ENCODE data around the gene VCPKMT. TPM values are rescaled to one million over a fixed set of nuclear protein-coding genes. Genes with fewer than 3 reads are reported as not detected.
A peak's percentile ranks its signal among the peaks of the same experiment; 100 is the strongest.

The VCPKMT gene
- total RNA-seq, 1 experiment from 2014 or later: 9.7 TPM

- H3K4me1 Mint-ChIP-seq (ENCODE audit: low read depth, unreplicated experiment): peaks cover 37% of the 10 kb centered on the region
- H3K9me3 Mint-ChIP-seq (ENCODE audit: unreplicated experiment): no peaks in the 10 kb centered on the region
- no peak for DNase-seq
- H3K36me3 Mint-ChIP-seq (ENCODE audit: insufficient read depth, unreplicated experiment): peaks cover 18% of the 10 kb centered on the region
- intact Hi-C loops (cut with micrococcal nuclease; ENCODE audit: unreplicated experiment): loop anchor here (2.0 kb wide), 1 partner anchor 50 kb away; no protein-coding TSS in a partner anchor
- POLR2A ChIA-PET: no interaction called here
- Histone ChIP-seq H3K36me3 (ENCODE audit: control insufficient read depth, insufficient read depth, low read length) (no peaks in the 10 kb centered on the region), H3K4me1 (peaks cover 50% of the 10 kb centered on the region), H3K9me3 (no peaks in the 10 kb centered on the region), H3K4me3 (ENCODE audit: low read depth, low read length) (no peak overlapping the region), H3K27me3 (replicated peaks; ENCODE audit: control insufficient read depth, insufficient read depth, low read length) (no peaks in the 10 kb centered on the region)
- no peak overlapping the region for H3K4me3 Mint-ChIP-seq (ENCODE audit: unreplicated experiment)
- CTCF ChIA-PET: no interaction called here
- BruUV-seq (replicated peaks): no TSS peak
- no peaks in the 10 kb centered on the region for H3K27me3 Mint-ChIP-seq (ENCODE audit: insufficient read depth, unreplicated experiment)
- no peak overlapping the region for H3K27ac Mint-ChIP-seq (ENCODE audit: unreplicated experiment)
- TF ChIP-seq CTCF (IDR thresholded peaks at IDR 0.05; ENCODE audit: insufficient read depth in 1 of 2, low read depth in 1 of 2, low read length in 1 of 2, severe bottlenecking in 1 of 2, unreplicated experiment in 1 of 2): no peak
Measured at GRCh38 chr14:50068496-50068895, 47.9 kb downstream of the VCPKMT start.

- POLR2A ChIA-PET: no interaction called here
Measured at GRCh38 chr14:50067723-50068495, 48.5 kb downstream of the VCPKMT start.

GRCh38 chr14:50065583-50065982 lies 50.8 kb downstream of the VCPKMT start:
- no peaks in the 10 kb centered on the region for H3K27me3 ChIP-seq (replicated peaks; ENCODE audit: control insufficient read depth, insufficient read depth, low read length)
- no TSS peak for BruUV-seq (replicated peaks)
- CTCF ChIA-PET: no interaction called here
- no peaks in the 10 kb centered on the region for H3K36me3 ChIP-seq (ENCODE audit: control insufficient read depth, insufficient read depth, low read length)
- POLR2A ChIA-PET: no interaction called here
- no peak overlapping the region for H3K4me3 Mint-ChIP-seq (ENCODE audit: unreplicated experiment)
- no peak overlapping the region for H3K4me3 ChIP-seq (ENCODE audit: low read depth, low read length)
- peaks cover 9% of the 10 kb centered on the region for H3K36me3 Mint-ChIP-seq (ENCODE audit: insufficient read depth, unreplicated experiment)
- H3K9me3 ChIP-seq: no peaks in the 10 kb centered on the region
- no peaks in the 10 kb centered on the region for H3K27me3 Mint-ChIP-seq (ENCODE audit: insufficient read depth, unreplicated experiment)
- intact Hi-C loops (cut with micrococcal nuclease; ENCODE audit: unreplicated experiment): no loop called here
- DNase-seq: no peak
- H3K4me1 ChIP-seq: peaks cover 65% of the 10 kb centered on the region
- H3K27ac Mint-ChIP-seq (ENCODE audit: unreplicated experiment): no peak overlapping the region
- no peaks in the 10 kb centered on the region for H3K9me3 Mint-ChIP-seq (ENCODE audit: unreplicated experiment)
- TF ChIP-seq CTCF (IDR thresholded peaks at IDR 0.05; ENCODE audit: insufficient read depth in 1 of 2, low read depth in 1 of 2, low read length in 1 of 2, severe bottlenecking in 1 of 2, unreplicated experiment in 1 of 2): no peak
- H3K4me1 Mint-ChIP-seq (ENCODE audit: low read depth, unreplicated experiment): peaks cover 25% of the 10 kb centered on the region

More at GRCh38 chr14:50067723-50068495, 48.5 kb downstream of the VCPKMT start:
- TF ChIP-seq CTCF (IDR thresholded peaks at IDR 0.05; ENCODE audit: insufficient read depth in 1 of 2, low read depth in 1 of 2, low read length in 1 of 2, severe bottlenecking in 1 of 2, unreplicated experiment in 1 of 2): no peak
- H3K9me3 ChIP-seq: no peaks in the 10 kb centered on the region
- no peaks in the 10 kb centered on the region for H3K36me3 ChIP-seq (ENCODE audit: control insufficient read depth, insufficient read depth, low read length)
- CTCF ChIA-PET: no interaction called here
- no peaks in the 10 kb centered on the region for H3K27me3 ChIP-seq (replicated peaks; ENCODE audit: control insufficient read depth, insufficient read depth, low read length)
- no TSS peak for BruUV-seq (replicated peaks)
- Mint-ChIP-seq H3K4me1 (ENCODE audit: low read depth, unreplicated experiment) (peaks cover 32% of the 10 kb centered on the region), H3K27me3 (ENCODE audit: insufficient read depth, unreplicated experiment) (no peaks in the 10 kb centered on the region), H3K9me3 (ENCODE audit: unreplicated experiment) (no peaks in the 10 kb centered on the region), H3K27ac (ENCODE audit: unreplicated experiment) (peak overlapping the region; percentile 78), H3K36me3 (ENCODE audit: insufficient read depth, unreplicated experiment) (peaks cover 15% of the 10 kb centered on the region), H3K4me3 (ENCODE audit: unreplicated experiment) (no peak overlapping the region)
- DNase-seq: no peak
- intact Hi-C loops (cut with micrococcal nuclease; ENCODE audit: unreplicated experiment): loop anchor here (2.0 kb wide), 1 partner anchor 49 kb away; no protein-coding TSS in a partner anchor
- H3K4me1 ChIP-seq: peaks cover 55% of the 10 kb centered on the region
- H3K4me3 ChIP-seq (ENCODE audit: low read depth, low read length): no peak overlapping the region

Measured in Caco-2 (cell line).